GM21723 (cell line): ENCODE data around the gene DIAPH3.
"Not testable (repeated sequence)": the region's sequence is repeated elsewhere in the genome, so short reads cannot be mapped to it uniquely, and the experiment has no call there.

Experiments used
- ATAC-seq: cut with Tn5 transposase; IDR thresholded peaks from one replicate; pipeline ENCODE4 v1.9.1; 2021; ENCODE audit warnings: mild to moderate bottlenecking, moderate library complexity; ENCODE audit not compliant: unreplicated experiment

Gene DIAPH3

GRCh38 chr13:60163478-60164233 lies at the start of gene DIAPH3:
DIAPH3 (minus strand) TSS chr13:60163928; CDS start chr13:60163766, 162 bp downstream.
- ATAC-seq: peak; percentile 100

- ATAC-seq: no peak
Observed at GRCh38 chr13:60213236-60213744, 49.6 kb upstream of the DIAPH3 start.

- no peak for ATAC-seq
Observed at GRCh38 chr13:60211548-60211947, 47.8 kb upstream of the DIAPH3 start.

- no peak for ATAC-seq
Observed at GRCh38 chr13:60210510-60211330, 47.0 kb upstream of the DIAPH3 start.

- not testable (repeated sequence) for ATAC-seq
Observed at GRCh38 chr13:60205499-60205898, 41.8 kb upstream of the DIAPH3 start.

- no peak for ATAC-seq
Observed at GRCh38 chr13:60201286-60201685, 37.6 kb upstream of the DIAPH3 start.

GRCh38 chr13:60195893-60196292 lies 32.2 kb upstream of the DIAPH3 start:
- not testable (repeated sequence) for ATAC-seq

- no peak for ATAC-seq
Observed at GRCh38 chr13:60182907-60183306, 19.2 kb upstream of the DIAPH3 start.

GRCh38 chr13:60178327-60178726 lies 14.6 kb upstream of the DIAPH3 start:
- ATAC-seq: no peak

GRCh38 chr13:60175571-60175970 lies 11.8 kb upstream of the DIAPH3 start:
- no peak for ATAC-seq

GRCh38 chr13:60174113-60174512 lies 10.4 kb upstream of the DIAPH3 start:
- ATAC-seq: no peak

- ATAC-seq: no peak
Observed at GRCh38 chr13:60172111-60172510, 8.4 kb upstream of the DIAPH3 start.

- ATAC-seq: no peak
Observed at GRCh38 chr13:60170414-60170813, 6.7 kb upstream of the DIAPH3 start.

- ATAC-seq: no peak
Observed at GRCh38 chr13:60169239-60170031, 5.7 kb upstream of the DIAPH3 start.

- no peak for ATAC-seq
Observed at GRCh38 chr13:60167121-60167520, 3.4 kb upstream of the DIAPH3 start.

- ATAC-seq: no peak
Observed at GRCh38 chr13:60165391-60166099, 1.8 kb upstream of the DIAPH3 start.

GRCh38 chr13:60164234-60164889 lies 634 bp upstream of the DIAPH3 start:
- ATAC-seq: peak; percentile 29

- no peak for ATAC-seq
Observed at GRCh38 chr13:60162096-60162495, 1.6 kb downstream of the DIAPH3 start.

GRCh38 chr13:60158321-60158801 lies 5.4 kb downstream of the DIAPH3 start:
- ATAC-seq: no peak

GRCh38 chr13:60155978-60156377 lies 7.8 kb downstream of the DIAPH3 start:
- no peak for ATAC-seq
